CD14-positive monocyte (primary cell): Measurements from ENCODE around the gene FHOD3. TPM values are rescaled to one million over a fixed set of nuclear protein-coding genes. Genes with fewer than 3 reads are reported as not detected.

Source experiments
- DNase-seq, 3 donors: peaks; one replicate each; pipeline ENCODE4 v3.0.0-alpha.2; 2011 to 2022
- H2AFZ ChIP-seq: 2 replicates; pipeline ENCODE4 v1.6.0; 2012; ENCODE audit warnings: mild to moderate bottlenecking, low read depth, low read length, inconsistent platforms; ENCODE audit not compliant: insufficient read depth, poor library complexity, severe bottlenecking
- H3K27ac ChIP-seq, 2 donors: 1 replicate in 1 of 2; 2 replicates in 1 of 2; pipeline ENCODE4 v1.5.1; 2012 to 2013; ENCODE audit warnings: low read length in 2 of 2, control low read depth in 1 of 2, inconsistent platforms in 1 of 2, low read depth in 1 of 2, mild to moderate bottlenecking in 1 of 2
- H3K27me3 ChIP-seq, 2 donors: one replicate each; pipeline versions ENCODE4 v1.6.0 to v1.6.1; 2011 to 2013; ENCODE audit warnings: low read length in 2 of 2; ENCODE audit not compliant: control insufficient read depth in 2 of 2, insufficient read depth in 2 of 2
- H3K36me3 ChIP-seq, 2 donors: replicated peaks in 1 of 2; 1 replicate in 1 of 2; 2 replicates in 1 of 2; pipeline versions ENCODE4 v1.5.1 to v1.6.1; 2012 to 2013; ENCODE audit warnings: low read length in 2 of 2, control low read depth in 1 of 2, inconsistent platforms in 1 of 2, mild to moderate bottlenecking in 1 of 2; ENCODE audit not compliant: insufficient read depth in 2 of 2, control insufficient read depth in 1 of 2
- H3K4me1 ChIP-seq, 2 donors: 1 replicate in 1 of 2; 2 replicates in 1 of 2; pipeline versions ENCODE4 v1.5.1 to v1.6.1; 2012 to 2013; ENCODE audit warnings: low read length in 2 of 2, control low read depth in 1 of 2, inconsistent platforms in 1 of 2, mild to moderate bottlenecking in 1 of 2, moderate library complexity in 1 of 2; ENCODE audit not compliant: insufficient read depth in 2 of 2, control insufficient read depth in 1 of 2
- H3K4me2 ChIP-seq: replicated peaks from 2 replicates; pipeline ENCODE3; 2012; ENCODE audit warnings: low read length, moderate library complexity, mild to moderate bottlenecking; ENCODE audit not compliant: poor library complexity, severe bottlenecking; ENCODE audit errors: extremely low read depth
- H3K4me3 ChIP-seq, 3 experiments: fragments of 200-600 bp in 1 of 3; sonication (generic) in 1 of 3; replicated peaks in 1 of 3; 1 replicate in 2 of 3; 2 replicates in 1 of 3; pipeline ENCODE4 v1.5.1; 2011 to 2013; ENCODE audit warnings: low read length in 3 of 3, mild to moderate bottlenecking in 3 of 3, control low read depth in 2 of 3, low read depth in 2 of 3, inconsistent platforms in 1 of 3, moderate library complexity in 1 of 3
- H3K79me2 ChIP-seq: 2 replicates; pipeline ENCODE4 v1.6.0; 2012; ENCODE audit warnings: mild to moderate bottlenecking, control low read depth, inconsistent platforms, low read length, moderate library complexity; ENCODE audit not compliant: insufficient read depth
- H3K9ac ChIP-seq: 2 replicates; pipeline ENCODE4 v1.6.0; 2017; ENCODE audit warnings: low read length, mild to moderate bottlenecking; ENCODE audit not compliant: insufficient read depth, poor library complexity, severe bottlenecking
- H3K9me3 ChIP-seq, 2 donors: replicated peaks in 1 of 2; 1 replicate in 1 of 2; 2 replicates in 1 of 2; pipeline versions ENCODE4 v1.5.1 to v1.6.1; 2012 to 2013; ENCODE audit warnings: low read length in 2 of 2, control low read depth in 1 of 2; ENCODE audit not compliant: control insufficient read depth in 1 of 2, insufficient read depth in 1 of 2
- H4K20me1 ChIP-seq: 2 replicates; pipeline ENCODE4 v1.6.0; 2012; ENCODE audit warnings: mild to moderate bottlenecking, low read length, control low read depth, moderate library complexity; ENCODE audit not compliant: insufficient read depth
- H3K27ac Mint-ChIP-seq, 7 donors: one replicate each; pipeline ENCODE4 v1.8.0; 2020; ENCODE audit warnings: mild to moderate bottlenecking in 7 of 7, mixed read lengths in 7 of 7, moderate library complexity in 6 of 7, inconsistent platforms in 2 of 7
- H3K27me3 Mint-ChIP-seq, 3 donors: one replicate each; pipeline ENCODE4 v1.8.0; 2021 to 2022; ENCODE audit warnings: low read depth in 3 of 3, mild to moderate bottlenecking in 3 of 3, mixed read lengths in 3 of 3, moderate library complexity in 3 of 3, inconsistent platforms in 1 of 3
- H3K36me3 Mint-ChIP-seq, 2 donors: one replicate each; pipeline ENCODE4 v1.8.0; 2020; ENCODE audit warnings: mixed read lengths in 2 of 2, inconsistent platforms in 1 of 2, mild to moderate bottlenecking in 1 of 2
- H3K4me1 Mint-ChIP-seq: one replicate; pipeline ENCODE4 v1.8.0; 2020; ENCODE audit warnings: mild to moderate bottlenecking, mixed read lengths
- H3K4me3 Mint-ChIP-seq, 2 donors: one replicate each; pipeline ENCODE4 v1.8.0; 2020; ENCODE audit warnings: mild to moderate bottlenecking in 2 of 2, mixed read lengths in 2 of 2, moderate library complexity in 1 of 2
- H3K9me3 Mint-ChIP-seq, 7 donors: one replicate each; pipeline ENCODE4 v1.8.0; 2020 to 2022; ENCODE audit warnings: mixed read lengths in 7 of 7, mild to moderate bottlenecking in 6 of 7, moderate library complexity in 6 of 7, inconsistent platforms in 2 of 7
- CTCF ChIP-seq: fragments of 200-600 bp; IDR thresholded peaks from one replicate; pipeline ENCODE4 v1.8.0; 2022; ENCODE audit warnings: antibody characterized with exemption, mild to moderate bottlenecking
- WGBS: methylation state at CpG from one replicate; pipeline ENCODE4 v1.1.5; 2013; ENCODE audit warnings: missing lambda C conversion rate; ENCODE audit not compliant: insufficient coverage; 5-methylcytosine and 5-hydroxymethylcytosine counted together
- intact Hi-C, 2 donors: fragments of 100-400 bp; cut with micrococcal nuclease; formaldehyde crosslinking; loops; one replicate each; pipeline versions ENCODE4 v1.15.0 to v1.15.1; 2023
- polyA plus RNA-seq, 3 donors: library from polyadenylated mRNA; depleted of rRNA in 1 of 3; unstranded in 2 of 3; stranded (reverse) in 1 of 3; fragments of 300-500 nt in 2 of 3; fragments of >200 nt in 1 of 3; fragmentation: Illumina TruSeq in 2 of 3; gene quantifications; 1 replicate in 2 of 3; 2 replicates in 1 of 3; pipeline ENCODE4 v1.2.3, GENCODE V29; 2012 to 2021

Gene FHOD3
- polyA plus RNA-seq, 3 donors = not detected

- Histone ChIP-seq H4K20me1 (no peaks in the 10 kb centered on the region), H3K79me2 (no peaks in the 10 kb centered on the region), H3K4me1 (no peaks in the 10 kb centered on the region), H3K4me3 (no peak overlapping the region), H3K27me3 (no peaks in the 10 kb centered on the region), H3K36me3 (no peaks in the 10 kb centered on the region), H3K9ac (no peak overlapping the region), H3K4me2 (no peak overlapping the region), H3K9me3 (no peaks in the 10 kb centered on the region), H2AFZ (no peak overlapping the region), H3K27ac (no peak overlapping the region)
- no peak for TF ChIP-seq CTCF
- no peaks in the 10 kb centered on the region for H3K36me3 Mint-ChIP-seq
- no peak overlapping the region for H3K4me3 Mint-ChIP-seq
- no peak for DNase-seq
- peaks cover 0 to 3% (median 3%) of the 10 kb centered on the region in 3 donors for H3K27me3 Mint-ChIP-seq
- peaks cover 0 to 10% (median 3%) of the 10 kb centered on the region in 7 donors for H3K9me3 Mint-ChIP-seq
- no peak overlapping the region for H3K27ac Mint-ChIP-seq
- intact Hi-C loops = no loop called here
- H3K4me1 Mint-ChIP-seq = no peaks in the 10 kb centered on the region
- WGBS = 94% methylated on average over 3 of the region's 4 CpGs
These were observed 403.4 kb downstream of the FHOD3 start for GRCh38 chr18:36700955-36701354.

GRCh38 chr18:36702401-36703013 is 405.0 kb downstream of the FHOD3 start:
- Mint-ChIP-seq H3K27me3 (peaks cover 0 to 3% (median 3%) of the 10 kb centered on the region in 3 donors), H3K4me1 (no peaks in the 10 kb centered on the region), H3K27ac (no peak overlapping the region), H3K9me3 (peaks cover 0 to 10% (median 3%) of the 10 kb centered on the region in 7 donors), H3K4me3 (no peak overlapping the region), H3K36me3 (no peaks in the 10 kb centered on the region)
- H4K20me1 ChIP-seq = no peaks in the 10 kb centered on the region
- H3K9me3 ChIP-seq = no peaks in the 10 kb centered on the region
- no peaks in the 10 kb centered on the region for H3K79me2 ChIP-seq
- H3K4me1 ChIP-seq = no peaks in the 10 kb centered on the region
- DNase-seq = no peak
- WGBS = 92% methylated on average over 4 of the region's 10 CpGs
- no peak overlapping the region for H3K4me2 ChIP-seq
- H3K36me3 ChIP-seq = no peaks in the 10 kb centered on the region
- intact Hi-C loops = no loop called here
- TF ChIP-seq CTCF = no peak
- no peak overlapping the region for H3K27ac ChIP-seq
- no peaks in the 10 kb centered on the region for H3K27me3 ChIP-seq
- H3K4me3 ChIP-seq = no peak overlapping the region
- no peak overlapping the region for H3K9ac ChIP-seq
- H2AFZ ChIP-seq = no peak overlapping the region
